ENCODE measurements around the gene TMEM91.

Gene TMEM91

DNA sequence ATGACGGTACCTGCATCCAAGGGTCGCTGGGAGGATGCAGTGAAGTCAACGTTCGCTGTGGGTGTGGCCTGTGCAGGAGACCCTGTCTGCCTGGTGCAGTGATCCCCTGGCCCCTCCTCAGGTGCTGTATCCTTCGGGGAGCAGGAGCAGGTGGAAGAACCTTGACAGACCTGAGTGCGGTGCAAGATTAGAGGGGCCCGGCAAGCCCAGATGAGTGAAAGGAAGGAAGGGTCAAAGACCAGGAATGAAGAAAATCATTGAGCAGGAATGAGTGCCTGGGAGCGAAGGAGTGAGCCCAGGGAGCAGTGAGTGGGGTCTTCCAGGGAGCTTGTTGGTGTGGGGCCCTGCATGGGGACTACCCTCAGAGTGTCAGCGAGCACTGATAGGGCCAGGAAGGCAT is 38.1 kb downstream of the TMEM91 start:
- no peak for DNase-seq (ENCODE audit: low read depth)
- TF ChIP-seq, protein P1, sequence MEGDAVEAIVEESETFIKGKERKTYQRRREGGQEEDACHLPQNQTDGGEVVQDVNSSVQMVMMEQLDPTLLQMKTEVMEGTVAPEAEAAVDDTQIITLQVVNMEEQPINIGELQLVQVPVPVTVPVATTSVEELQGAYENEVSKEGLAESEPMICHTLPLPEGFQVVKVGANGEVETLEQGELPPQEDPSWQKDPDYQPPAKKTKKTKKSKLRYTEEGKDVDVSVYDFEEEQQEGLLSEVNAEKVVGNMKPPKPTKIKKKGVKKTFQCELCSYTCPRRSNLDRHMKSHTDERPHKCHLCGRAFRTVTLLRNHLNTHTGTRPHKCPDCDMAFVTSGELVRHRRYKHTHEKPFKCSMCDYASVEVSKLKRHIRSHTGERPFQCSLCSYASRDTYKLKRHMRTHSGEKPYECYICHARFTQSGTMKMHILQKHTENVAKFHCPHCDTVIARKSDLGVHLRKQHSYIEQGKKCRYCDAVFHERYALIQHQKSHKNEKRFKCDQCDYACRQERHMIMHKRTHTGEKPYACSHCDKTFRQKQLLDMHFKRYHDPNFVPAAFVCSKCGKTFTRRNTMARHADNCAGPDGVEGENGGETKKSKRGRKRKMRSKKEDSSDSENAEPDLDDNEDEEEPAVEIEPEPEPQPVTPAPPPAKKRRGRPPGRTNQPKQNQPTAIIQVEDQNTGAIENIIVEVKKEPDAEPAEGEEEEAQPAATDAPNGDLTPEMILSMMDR (conservative IDR thresholded peaks at IDR 0.05; ENCODE audit: control insufficient read depth, insufficient read depth, low read depth, low read length) = no peak
- no peak overlapping the region for H3K4me3 ChIP-seq (ENCODE audit: control insufficient read depth, low read depth, low read length)

DNA sequence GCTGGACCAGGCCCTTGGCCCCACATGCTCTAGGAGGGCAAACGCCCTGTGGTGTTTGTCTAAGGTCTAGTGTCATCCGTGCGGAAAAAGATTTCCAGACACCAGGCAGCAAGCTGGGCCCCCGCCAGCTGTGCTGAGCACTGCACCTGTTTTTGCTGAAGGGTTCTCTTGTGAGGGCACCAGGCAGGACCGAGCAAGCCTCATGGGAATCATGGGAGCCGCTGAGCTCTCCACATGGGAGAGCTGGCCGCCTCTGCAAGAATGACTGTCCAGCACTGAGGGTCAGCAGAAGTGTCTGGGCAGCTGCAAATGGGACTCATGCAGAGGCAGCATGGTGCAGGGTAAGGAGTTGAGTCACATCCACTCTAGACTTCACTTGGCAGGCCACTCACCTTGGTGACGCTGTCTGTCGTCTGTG is 38.8 kb downstream of the TMEM91 start:
- no peak overlapping the region for H3K4me3 ChIP-seq (ENCODE audit: control insufficient read depth, low read depth, low read length)
- DNase-seq (ENCODE audit: low read depth) = no peak
- TF ChIP-seq, protein P1 (conservative IDR thresholded peaks at IDR 0.05; ENCODE audit: control insufficient read depth, insufficient read depth, low read depth, low read length) = no peak

DNA sequence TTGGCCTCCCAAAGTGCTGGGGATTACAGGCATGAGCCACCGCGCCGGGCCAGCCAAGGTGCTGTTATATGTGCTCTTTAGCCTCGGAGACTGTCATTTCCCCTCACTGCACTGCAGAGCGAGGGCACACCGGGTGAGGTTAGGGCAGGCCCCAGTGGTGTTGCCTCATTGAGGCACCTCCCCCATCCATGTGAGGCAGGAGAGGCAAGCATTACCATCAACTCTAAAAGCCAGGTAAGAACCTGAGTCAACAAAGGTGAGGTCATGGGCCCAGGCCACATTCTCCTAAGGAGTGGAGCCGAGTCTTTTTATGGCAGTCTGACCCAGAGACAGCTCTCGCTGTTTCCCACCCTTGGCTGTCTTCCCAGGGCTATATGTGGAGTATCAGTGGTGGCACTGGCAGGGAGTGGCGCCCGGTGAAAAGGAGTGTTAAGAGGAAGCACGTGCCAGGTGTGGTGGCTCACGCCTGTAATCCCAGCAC is 39.9 kb downstream of the TMEM91 start:
- TF ChIP-seq, protein P1 (conservative IDR thresholded peaks at IDR 0.05; ENCODE audit: control insufficient read depth, insufficient read depth, low read depth, low read length) = no peak
- no peak for DNase-seq (ENCODE audit: low read depth)
- H3K4me3 ChIP-seq (ENCODE audit: control insufficient read depth, low read depth, low read length) = no peak overlapping the region

DNA sequence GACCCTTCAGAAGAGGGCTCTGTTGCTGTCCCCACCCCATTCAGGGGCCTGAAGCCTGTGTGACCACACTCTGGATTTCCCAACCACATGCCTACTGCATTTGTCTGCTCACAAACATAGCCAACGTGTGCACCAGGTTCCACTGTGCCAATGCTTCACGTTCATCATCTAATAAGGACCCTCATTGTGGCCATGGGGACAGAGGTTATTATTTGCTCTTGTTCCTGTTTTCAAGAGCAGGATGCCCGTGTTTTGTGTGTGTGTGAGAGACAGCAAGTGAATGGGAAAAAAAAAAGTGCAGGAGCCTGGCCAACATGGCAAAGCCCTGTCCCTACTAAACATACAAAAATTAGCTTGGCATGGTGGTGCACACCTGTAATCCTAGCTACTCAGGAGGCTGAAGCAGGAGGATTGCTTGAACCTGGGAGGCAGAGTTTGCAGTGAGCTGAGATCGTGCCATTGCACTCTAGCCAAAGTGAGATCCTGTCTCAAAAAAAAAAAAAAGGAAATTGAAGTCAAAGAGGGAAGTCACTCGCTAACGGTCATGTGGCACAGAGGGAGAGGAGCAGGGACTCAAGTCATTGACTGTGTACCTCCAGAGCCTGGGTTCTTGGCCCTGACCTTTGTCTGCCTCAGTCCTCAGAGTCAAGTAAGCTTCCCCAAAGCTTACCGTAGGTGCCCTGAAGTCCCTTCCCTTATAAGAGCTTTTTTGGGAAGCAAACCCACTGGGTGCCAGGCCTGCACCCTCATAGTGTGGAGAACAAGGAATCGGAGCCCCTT is 44.0 kb downstream of the TMEM91 start:
- H3K4me3 ChIP-seq (ENCODE audit: control insufficient read depth, low read depth, low read length) = no peak overlapping the region
- no peak for DNase-seq (ENCODE audit: low read depth)
- TF ChIP-seq, protein P1 (conservative IDR thresholded peaks at IDR 0.05; ENCODE audit: control insufficient read depth, insufficient read depth, low read depth, low read length) = no peak

DNA sequence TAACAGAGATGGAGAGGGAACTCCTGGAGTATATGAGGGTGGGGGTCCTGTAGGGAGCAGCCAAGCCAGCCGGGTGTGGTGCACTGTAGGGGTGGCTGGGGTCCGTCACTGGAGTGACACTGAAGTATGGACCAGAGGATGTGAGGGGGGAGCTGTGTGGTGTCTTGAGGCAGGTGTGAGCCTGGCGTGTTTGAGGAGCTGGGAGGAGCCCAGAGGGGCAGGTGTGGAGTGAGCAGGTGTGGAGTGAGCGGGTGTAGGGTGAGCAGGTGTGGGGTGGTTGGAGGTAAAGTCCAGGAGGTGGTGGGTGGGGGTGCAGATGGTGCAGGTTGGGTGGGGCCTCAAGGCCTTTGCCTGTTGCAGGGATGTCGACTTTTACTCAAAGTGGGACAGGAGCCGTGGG is 45.0 kb downstream of the TMEM91 start:
- TF ChIP-seq, protein P1 (conservative IDR thresholded peaks at IDR 0.05; ENCODE audit: control insufficient read depth, insufficient read depth, low read depth, low read length) = no peak
- no peak overlapping the region for H3K4me3 ChIP-seq (ENCODE audit: control insufficient read depth, low read depth, low read length)

DNA sequence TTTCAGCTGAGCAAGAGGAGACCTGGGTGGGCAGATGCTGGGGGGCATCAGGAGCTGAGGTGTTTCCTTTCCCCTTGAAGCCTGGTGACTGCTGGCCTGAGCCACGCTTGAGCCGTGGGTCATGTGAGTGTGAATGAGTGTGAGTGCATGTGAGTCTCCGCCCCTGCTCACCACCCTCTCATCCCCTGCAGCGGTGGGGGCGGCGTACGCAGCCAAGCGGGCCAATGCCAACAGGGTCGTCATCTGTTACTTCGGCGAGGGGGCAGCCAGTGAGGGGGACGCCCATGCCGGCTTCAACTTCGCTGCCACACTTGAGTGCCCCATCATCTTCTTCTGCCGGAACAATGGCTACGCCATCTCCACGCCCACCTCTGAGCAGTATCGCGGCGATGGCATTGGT is 45.6 kb downstream of the TMEM91 start:
- TF ChIP-seq, protein P1 (conservative IDR thresholded peaks at IDR 0.05; ENCODE audit: control insufficient read depth, insufficient read depth, low read depth, low read length) = no peak
- no peak overlapping the region for H3K4me3 ChIP-seq (ENCODE audit: control insufficient read depth, low read depth, low read length)
- no peak for DNase-seq (ENCODE audit: low read depth)

More for the DNA sequence above, 45.0 kb downstream of the TMEM91 start:
- no peak for DNase-seq (ENCODE audit: low read depth)

All from fibroblast of mammary gland (primary cell).